NCI-H2196 (cell line): ENCODE data around the gene CNTNAP3.
"Not testable (repeated sequence)": the region's sequence is repeated elsewhere in the genome, so short reads cannot be mapped to it uniquely, and the experiment has no call there.

Source experiments
- DNase-seq: peaks from one replicate; lab custom pipeline; 2025; ENCODE audit not compliant: unreplicated experiment; lab: John Stamatoyannopoulos, UW

The CNTNAP3 gene

DNA sequence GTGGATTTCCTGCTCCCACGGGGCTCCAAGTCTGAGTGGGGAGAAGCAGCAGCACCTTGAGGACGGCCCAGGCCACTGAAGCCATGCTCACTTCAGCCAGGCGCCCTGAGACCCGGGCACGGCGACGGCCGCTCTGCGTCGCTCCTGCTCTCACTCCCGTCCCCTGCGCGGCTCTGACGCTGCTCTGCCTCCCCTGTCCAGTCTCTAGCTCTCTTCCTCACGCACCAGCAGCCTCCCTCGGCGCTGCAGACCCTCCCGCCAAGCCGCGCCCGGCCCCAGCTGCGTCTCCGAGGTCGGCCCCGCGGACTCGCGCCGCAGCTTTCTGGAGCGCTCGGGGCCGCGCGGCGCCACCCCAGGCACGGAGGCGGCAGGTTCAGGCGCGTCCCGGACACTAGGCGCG lies at the start of gene CNTNAP3:
CNTNAP3 (minus strand) TSS at position 188 of the 400 bp plus-strand sequence; CDS start at position 85, 103 bp downstream.
- not testable (repeated sequence) for DNase-seq

GRCh38 chr9:39279995-39280394 lies 8.0 kb downstream of the CNTNAP3 start:
- DNase-seq: not testable (repeated sequence)

GRCh38 chr9:39242513-39242912 lies 45.5 kb downstream of the CNTNAP3 start:
- not testable (repeated sequence) for DNase-seq

DNA sequence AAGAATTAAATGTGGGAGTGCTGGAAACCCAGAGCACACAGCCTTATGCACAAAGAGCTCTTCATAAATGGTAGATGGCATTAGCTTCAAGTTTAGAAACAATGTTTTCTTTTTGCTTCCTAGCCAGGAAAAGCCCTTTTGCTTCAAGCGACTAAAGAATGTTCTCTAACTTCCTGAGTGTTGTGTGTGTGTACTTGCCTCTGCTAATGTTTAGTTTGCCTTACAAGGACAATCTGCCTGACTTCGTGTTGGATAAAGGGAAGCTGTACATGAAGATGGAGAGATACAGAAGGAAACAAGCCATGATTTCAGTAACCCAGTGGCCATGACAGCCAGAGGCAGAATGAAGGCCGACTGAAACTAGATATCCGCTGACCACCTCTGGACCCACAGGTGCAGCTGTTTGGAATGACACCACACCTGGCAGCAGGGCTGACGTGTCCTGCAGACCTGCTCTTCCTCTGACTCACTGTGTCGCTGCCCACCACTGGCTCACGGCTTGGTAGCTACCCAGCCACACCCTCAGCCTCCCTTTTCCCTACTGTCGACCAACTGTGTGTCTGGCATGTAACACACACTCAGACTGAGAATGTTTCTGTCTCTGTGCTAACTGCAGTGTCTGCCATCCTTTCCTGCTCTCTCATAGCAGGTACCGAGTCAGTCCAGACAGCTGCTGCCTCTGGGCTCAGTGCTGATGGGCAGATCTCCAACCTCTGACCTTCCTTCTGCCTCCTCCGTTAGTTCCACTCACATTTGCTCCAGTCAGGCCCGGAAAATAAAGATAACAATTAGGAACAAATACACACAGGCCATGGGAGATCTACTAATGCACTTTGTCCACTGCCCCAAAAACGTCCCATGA lies 55.6 kb downstream of the CNTNAP3 start:
- DNase-seq: not testable (repeated sequence)

DNA sequence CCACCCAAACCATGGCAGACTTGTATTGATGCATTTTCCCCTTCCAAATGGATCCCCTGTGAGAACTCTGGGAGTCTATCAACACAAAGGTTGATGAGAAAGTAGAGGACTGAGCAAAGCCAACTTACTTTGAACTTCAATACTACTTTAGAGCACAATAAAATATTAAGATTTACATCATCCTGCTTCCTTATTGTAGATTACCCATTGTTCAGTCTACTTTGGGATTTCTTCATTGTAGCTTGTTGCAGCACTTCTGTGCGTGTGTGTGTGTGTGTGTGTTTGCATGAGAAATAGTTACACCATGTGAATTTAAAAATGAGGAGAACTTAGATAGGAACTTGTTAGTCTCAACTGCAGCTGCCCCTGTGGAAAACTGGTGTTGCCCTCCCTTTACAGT lies 72.0 kb downstream of the CNTNAP3 start:
- DNase-seq: not testable (repeated sequence)

DNA sequence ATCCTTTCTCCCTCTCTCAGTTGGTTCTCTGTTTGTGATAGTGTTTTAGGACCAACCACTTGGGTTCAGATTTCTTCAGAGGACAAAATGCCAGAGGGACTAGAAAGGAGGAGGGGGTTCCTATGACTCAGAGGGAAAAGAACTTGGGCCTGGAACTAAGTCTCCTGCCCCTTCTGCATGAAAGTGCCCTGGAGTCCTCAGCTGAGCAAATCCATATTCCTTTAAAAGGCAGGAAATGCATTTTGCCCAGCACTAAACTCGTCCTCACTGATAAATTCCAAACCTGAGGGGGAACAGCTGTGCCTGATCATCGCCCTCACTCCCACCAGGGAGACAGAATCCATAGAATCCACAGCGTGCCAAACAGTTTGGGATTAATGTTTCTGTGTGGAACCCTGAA lies 78.2 kb downstream of the CNTNAP3 start:
- DNase-seq: not testable (repeated sequence)

DNA sequence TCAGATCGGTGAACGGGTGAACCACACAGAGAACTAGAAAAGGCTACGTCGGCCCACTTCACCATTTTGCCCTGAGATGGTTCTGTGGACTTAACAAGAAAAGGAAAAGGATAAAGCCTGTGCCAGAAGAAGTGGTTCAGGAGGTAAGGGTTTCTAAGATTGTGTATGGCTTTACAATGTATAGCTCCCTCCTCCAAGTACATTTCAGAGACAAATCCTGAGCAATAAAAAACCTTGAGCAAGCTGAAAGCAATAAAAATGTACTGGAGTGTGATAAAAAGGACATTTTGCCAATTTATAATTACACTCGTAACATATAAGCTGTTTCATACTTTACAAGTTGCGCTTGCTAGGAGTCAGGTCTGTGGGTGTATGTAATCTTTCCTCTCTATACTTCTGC lies 81.3 kb downstream of the CNTNAP3 start:
- DNase-seq: not testable (repeated sequence)

DNA sequence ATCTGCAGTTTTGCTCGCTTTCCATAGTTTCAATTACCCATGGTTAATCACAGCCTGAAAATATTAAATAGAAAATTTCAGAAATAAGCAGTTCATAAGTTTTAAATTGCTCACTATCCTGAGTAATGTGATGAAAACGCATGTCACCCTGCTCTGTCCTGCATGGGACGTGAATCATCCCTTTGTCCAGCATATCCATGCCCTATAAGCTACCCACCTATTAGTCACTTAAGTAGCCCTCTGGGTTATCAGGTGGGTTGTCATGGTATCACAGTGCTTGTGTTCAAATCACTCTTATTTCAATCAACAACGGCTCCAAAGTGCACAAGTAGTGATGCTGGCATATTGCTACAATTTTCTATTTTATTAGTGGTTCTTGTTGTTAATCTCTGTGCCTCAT lies 82.1 kb downstream of the CNTNAP3 start:
- not testable (repeated sequence) for DNase-seq

- not testable (repeated sequence) for DNase-seq
These were observed 87.6 kb downstream of the CNTNAP3 start for GRCh38 chr9:39200412-39200811.

DNA sequence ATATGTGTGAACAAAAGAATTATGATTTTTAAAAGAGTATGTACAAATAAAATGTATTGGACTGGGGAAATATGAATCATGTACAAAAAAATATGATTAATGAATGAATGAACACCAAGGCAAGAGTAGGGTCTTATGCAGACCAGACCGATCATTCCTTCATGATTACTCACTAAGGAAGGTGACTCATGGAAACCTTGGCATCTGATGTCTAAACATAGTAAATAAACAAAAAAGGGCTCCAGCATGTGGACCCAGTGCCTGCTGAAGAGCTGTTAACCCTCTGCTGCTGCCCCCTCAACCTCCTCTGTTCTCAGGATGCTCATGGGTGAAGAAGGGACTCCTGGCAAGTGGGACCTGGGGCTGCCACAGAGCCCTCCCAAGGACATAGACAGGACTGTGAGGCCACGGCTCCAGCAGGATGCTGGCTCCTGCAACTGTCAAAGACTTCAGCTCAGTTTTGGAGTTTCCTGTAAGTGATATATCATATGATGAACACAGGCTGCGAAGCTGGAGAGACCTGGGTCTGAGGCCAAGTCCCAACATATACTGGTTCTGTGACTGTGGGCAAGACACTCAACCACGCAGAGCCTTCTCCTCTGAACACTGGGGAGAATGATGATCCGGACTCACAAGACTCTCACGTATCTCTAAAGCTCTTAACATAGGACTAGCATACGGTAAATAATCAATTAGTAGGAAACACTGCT lies 89.8 kb downstream of the CNTNAP3 start:
- not testable (repeated sequence) for DNase-seq

- DNase-seq: not testable (repeated sequence)
These were observed 116.6 kb downstream of the CNTNAP3 start for GRCh38 chr9:39171370-39171769.

DNA sequence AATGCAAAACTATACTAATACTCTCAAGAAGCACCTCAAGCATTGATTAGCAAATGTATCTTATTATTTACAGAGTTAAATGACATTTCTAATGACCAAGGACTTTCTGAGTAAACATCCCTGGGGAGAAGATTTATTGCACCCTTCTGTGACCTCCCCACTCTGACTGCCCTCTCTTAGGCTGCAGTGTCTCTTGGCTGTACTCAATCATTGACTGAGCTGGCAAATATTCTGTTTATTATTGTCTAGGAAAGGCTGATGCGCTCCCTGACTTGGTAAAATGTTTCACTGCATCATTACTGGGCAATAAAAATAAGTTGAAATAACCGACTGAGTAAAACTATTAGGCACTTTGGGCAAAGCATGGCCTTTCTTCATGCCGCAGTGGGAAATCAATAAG lies 130.3 kb downstream of the CNTNAP3 start:
- DNase-seq: not testable (repeated sequence)

DNA sequence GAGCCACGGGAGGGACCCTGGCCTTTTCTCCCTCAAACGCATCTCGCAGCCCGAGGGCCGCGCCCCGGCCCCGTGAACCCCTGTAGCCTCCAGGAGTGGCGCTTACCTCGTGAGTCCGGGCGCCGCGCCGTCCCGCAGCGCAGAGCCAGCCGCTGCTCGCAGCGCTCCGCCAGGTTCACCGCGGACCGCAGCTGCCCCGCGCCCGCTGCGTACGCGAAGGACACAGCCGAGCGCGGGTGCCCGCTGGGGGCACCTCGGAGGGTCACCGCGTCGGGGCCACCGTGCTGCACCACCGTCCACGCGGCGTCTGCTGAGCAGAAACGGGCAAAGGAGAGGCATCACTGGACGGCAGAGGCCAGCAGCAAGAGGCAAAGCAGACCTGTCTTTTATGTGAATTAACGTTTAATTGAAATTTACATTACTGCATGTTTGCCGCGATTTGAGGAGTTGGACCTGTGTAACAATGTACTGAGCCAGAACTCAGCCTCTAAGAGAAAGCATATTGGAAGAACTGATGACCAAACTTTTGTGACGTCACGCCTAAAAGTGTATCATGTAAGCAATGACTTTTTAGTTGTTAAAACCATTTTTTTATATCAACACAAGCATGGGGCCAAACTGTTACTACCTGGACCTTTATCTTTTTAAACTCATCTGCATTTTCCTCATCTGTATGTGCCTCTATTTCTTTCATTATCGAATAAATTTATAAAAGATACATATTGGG lies 155.0 kb downstream of the CNTNAP3 start:
- not testable (repeated sequence) for DNase-seq

DNA sequence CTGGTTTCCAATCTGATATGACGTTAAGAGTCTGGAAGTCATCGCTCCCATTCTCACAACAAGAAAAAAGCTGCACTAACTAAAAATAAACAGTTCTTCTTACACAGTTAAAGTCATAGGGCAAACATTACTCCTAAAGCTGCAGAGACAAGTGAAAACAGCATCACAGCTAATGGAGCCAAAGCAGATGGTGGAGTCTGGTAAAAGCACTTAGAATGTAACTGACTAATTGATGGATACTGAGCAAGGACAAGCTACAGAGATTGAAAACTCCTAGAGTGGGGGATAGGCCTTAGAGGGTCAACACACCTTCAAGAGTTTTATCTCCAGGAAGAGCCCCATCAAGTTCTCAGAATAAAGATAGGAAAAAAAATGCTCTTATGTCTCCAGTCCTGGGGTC lies 166.6 kb downstream of the CNTNAP3 start:
- not testable (repeated sequence) for DNase-seq

- DNase-seq: not testable (repeated sequence)
These were observed 176.2 kb downstream of the CNTNAP3 start for GRCh38 chr9:39111746-39112145.

GRCh38 chr9:39108145-39108544 lies 179.8 kb downstream of the CNTNAP3 start:
- DNase-seq: no peak

GRCh38 chr9:39097208-39097607 lies 190.8 kb downstream of the CNTNAP3 start:
- DNase-seq: not testable (repeated sequence)

DNA sequence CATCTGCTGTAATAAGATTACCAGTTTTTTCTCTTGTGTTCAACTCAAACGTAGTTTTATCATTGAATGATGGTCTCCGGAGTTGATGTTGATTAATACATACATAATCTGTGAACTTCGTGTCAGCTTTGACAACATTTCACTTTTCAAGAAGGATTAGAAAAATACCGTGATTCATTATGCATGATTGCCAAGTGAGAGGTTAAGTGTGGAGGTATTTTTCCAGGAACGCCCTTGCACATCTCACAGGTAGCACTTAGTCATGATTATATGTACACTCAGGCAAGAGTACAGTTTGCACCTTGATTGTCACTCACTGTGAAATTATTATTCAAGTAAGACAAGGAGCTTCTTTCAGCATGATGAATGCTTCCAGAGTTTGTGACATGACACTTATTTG lies 202.7 kb downstream of the CNTNAP3 start:
- DNase-seq: not testable (repeated sequence)

DNA sequence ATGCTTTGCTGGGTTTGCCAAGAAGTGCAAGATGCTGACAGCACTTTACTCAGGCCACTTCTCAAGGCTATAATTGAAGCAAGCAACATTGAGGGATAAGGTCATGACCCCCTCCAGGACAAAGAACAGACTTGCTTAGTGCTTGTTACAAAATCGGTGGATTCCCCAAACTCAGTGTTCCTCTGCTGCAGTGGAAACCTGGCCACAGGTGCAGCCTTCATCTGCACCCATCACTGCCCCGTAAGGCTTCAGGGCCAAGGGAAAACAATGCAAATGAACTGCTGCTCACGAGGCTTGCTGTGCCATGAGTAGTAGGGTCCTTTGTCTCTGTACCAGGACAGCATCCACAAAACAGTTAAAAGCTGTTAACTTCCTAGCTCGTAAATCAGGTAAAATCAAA lies 205.4 kb downstream of the CNTNAP3 start:
- not testable (repeated sequence) for DNase-seq

DNA sequence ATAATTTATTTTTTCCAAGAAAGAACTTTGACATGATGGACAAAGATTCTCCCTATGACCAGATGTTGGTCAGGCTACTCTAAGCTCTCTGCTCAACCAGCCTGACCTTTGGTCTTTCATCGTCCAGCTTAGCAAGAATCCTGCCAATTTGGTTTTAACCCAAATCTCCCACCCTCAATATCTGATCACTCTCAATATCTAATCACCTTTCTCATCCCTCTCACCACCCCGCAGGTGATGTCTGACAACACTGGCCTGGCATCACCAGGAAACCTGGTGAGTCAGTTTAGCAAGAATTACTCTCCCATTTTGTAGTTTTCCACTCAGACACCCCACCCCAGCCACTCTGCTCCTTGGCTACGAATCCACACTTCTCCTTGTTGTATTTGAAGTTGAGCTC lies 207.9 kb downstream of the CNTNAP3 start:
- not testable (repeated sequence) for DNase-seq

DNA sequence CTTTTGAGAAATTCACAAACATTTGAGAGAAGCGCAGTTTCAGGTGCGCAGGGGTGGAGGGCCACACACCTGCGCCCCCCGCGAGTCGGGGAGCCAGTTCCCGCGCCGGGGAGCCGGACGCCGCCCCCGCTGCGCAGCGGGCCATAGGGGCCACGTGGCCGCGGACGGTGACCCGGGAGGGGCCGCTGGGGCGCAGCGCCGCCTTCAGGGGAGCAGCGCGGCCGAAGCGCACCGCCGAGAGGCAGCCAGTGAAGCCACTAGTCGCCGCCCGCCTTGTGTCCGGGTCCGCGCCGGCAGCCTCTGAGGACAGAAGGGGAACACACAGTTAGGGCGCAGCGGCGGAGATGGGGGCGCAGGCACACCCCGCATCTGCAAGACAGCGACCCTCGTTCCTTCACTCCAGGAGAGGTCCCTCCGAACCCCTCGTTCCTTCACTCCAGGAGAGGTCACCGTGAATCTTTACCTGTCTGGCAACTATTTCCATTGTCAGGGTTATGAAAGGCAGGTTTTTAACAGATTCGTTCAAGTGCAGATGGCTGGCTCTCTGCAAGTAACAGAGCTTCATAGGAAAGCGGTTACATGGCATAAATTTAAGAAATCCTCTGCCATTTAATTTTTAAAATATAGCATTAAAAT lies 209.2 kb downstream of the CNTNAP3 start:
- DNase-seq: not testable (repeated sequence)
